ENCODE results near the gene GCSAM.

Gene GCSAM

DNA sequence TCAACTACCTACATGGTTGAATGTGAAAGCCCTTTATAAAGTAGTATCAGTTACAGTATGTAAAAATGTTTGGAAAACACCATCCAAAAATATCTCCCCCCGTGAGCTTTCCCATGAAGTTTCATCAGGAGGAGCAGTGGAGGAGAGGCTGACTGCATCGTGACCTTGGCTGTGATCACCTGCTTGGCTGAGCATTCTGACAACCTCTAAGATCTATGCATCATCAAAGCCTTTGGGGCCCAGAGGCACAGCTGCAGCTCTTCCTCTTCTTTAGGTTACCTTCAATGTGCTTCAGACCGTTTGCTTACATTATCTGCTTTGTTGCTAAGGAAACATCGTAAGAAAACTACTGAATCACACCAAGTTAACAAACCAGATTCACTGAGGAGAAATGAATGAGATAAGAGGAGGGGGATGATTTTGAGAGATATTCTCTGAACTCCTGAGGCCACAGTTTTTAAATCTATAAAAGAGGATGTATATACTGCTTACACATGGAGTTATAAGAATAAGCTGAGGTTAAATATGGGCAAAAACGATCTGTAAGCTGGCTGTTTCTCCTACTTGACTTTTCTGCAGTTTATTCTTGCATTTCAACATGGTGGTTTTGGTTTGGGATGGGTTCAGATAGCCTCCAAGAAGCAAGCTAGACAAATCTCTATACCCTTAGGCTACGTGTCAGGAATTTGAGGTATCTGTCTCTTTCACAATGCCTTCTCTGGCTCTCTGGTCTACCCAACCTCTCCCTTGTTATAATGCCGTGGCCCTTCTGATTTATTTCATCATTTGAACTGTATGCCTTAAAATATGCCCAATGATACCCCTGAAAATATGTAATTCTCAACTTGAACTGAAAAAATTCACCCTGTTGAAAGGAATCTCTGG lies 4.0 kb downstream of the GCSAM start:
- no peak for DNase-seq

GRCh38 chr3:112127522-112128494 lies 5.2 kb downstream of the GCSAM start:
- DNase-seq: no peak

GRCh38 chr3:112126511-112126911 lies 6.5 kb downstream of the GCSAM start:
- DNase-seq: no peak

DNA sequence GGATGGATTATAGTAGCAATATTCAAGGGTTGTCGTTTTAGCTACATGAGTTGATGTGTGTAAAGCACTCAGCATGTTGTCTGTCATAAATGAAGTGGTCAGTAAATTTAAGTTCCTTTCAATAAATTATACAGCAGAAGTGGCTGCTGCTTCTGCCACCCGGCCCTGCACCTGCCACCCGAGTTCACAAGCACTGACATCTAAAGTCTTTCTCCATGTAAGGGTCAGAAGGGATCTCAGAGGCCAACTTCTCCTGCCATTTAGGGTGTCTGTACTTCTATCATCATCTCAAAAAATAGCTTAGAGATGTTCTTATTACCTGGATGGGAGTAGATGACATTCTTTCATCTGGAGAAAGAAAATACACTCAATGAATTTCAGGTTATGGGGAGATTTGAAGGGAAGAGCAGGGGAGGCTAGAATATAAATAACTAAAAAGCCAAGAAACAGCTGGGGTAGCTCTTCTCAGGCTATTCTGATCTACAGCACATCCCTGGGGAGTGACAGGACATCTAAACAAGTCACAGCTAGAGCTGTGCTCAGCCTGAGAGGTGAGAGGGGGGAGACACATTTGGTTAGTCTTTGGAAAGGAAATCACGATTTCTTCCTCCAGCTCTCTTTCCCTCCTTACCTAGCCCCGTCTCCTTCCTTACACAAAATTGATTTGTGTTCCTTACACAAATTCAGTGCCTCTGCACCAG lies 8.0 kb downstream of the GCSAM start:
- no peak for DNase-seq

- no peak for DNase-seq
Observed at GRCh38 chr3:112123548-112123947, 9.5 kb downstream of the GCSAM start.

DNA sequence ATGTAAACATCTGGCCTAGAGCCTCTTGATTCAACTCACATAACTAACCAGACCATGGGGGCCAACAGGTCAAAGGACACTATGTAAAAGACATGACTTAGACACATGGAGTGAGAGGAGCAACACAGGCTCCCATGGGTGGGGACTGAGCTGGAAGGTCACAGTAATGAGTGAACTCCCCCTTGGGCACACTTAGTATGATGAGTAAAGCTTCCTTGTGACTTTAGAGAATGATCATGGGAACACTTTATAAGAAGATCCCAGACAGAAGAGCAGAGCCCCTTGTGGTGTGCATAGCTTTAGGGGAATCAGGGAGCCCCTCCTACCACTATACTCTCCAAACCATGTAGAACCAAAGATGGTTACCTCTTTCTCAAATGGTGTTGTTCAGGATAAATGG lies 10.2 kb downstream of the GCSAM start:
- no peak for DNase-seq

- no peak for DNase-seq
Observed at GRCh38 chr3:112121577-112122547, 11.2 kb downstream of the GCSAM start.

- DNase-seq: no peak
Observed at GRCh38 chr3:112119962-112120836, 12.8 kb downstream of the GCSAM start.

GRCh38 chr3:112117841-112118571 lies 15.0 kb downstream of the GCSAM start:
- no peak for DNase-seq

- DNase-seq: no peak
Observed at GRCh38 chr3:112117415-112117814, 15.6 kb downstream of the GCSAM start.

DNA sequence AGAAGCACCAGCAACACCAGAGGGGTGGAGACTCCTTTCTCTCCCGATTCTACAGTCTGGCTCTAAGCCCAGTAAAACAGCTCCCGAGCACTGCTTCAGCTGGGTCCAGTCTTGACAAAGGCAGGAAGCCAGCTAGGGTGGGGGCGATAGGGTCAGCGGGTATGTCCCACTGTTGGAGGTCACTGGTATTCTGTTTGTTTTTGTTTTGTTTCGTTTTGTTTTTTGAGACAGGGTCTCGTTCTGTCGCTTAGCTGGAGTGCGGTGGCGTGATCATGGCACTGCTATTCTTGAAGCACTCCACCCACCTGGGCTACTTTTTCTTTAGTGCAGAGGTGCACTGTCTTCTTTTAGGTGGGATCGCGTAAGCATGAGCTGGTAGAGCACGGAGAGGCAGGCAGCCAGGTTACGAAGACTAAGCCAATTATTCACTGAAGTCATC lies 16.3 kb downstream of the GCSAM start:
- no peak for DNase-seq

DNA sequence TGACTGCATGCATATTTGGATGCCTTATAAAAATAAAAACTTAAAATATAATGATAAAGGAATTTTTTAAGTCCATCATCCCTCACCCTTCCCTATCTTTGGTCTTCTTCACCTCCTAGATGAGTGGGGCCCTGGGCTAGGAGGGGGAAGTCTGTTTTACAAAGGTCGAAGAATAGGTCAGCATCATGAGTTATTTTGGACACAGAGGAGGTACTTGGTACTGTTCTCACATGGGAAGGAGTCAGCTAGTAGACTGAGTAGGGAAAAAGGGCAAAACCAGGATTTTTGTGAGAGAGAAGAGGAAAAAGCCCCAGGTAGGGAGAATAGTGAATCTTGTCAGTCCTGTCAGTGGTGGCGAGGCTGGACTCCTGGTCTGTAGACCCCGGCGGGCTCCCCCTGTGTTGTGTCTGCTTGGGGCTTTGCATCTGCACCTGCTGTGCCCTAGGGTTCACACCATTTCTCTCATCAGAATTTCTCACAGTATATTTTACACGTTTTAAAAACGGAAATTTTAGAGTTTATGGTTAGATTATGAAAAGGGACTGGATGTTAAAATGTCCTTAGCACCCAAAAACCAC lies 17.2 kb downstream of the GCSAM start:
- no peak for DNase-seq

GRCh38 chr3:112115161-112115739 lies 17.8 kb downstream of the GCSAM start:
- no peak for DNase-seq

DNA sequence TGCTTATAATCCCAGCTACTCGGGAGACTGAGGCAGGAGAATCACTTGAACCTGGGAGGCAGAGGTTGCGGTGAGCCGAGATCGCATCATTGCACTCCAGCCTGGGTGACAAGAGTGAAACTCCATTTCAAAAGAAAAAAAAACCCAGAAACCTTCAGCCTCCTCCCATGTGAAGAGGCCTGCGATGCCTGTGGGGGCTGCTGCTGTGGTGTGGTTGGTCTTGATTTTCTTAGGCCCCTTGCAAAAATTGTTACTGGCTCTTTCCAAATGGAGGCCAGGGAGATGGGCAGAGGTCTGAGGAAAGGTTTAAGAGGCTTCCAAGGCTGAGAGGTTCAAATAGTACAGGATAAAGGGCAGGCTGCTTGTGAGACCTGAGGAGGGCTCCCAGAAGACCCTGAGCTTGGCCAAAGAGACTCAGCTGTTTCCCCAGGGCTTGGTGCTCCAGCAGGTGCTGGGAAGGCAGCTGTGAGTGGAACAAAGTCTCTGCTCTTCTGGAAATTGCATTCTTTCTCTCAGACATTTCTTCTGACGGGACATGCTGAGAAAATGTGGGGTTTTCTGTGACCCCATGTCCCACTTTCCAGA lies 18.4 kb downstream of the GCSAM start:
- DNase-seq: no peak

GRCh38 chr3:112111785-112112402 lies 21.2 kb downstream of the GCSAM start:
- no peak for DNase-seq

- DNase-seq: no peak
Observed at GRCh38 chr3:112109322-112109721, 23.7 kb downstream of the GCSAM start.

GRCh38 chr3:112104774-112105173 lies 28.3 kb downstream of the GCSAM start:
- DNase-seq: no peak

DNA sequence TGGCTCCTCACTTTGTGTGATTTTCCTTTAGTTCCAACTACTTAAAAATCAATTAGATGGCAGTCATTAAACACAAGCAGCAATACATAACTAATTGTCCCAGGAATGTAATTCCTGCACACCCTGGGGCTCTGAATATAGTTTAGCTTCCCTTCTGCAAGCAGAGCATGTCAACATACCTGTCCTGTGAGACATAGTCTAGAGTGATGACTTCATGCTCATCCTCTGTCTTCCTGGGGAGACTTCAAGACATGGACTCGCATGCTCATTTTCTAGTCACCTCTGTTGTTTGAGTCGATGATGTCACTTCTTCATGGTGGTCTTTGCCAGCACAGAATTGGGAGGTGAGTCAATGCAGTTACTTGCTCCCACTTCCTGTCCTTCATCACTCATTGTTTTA lies 31.1 kb downstream of the GCSAM start:
- DNase-seq: no peak
